Mucosa of gallbladder (tissue), 1 donor: ENCODE data around the gene KCNJ4. TPM values are rescaled to one million over a fixed set of nuclear protein-coding genes. Genes with fewer than 3 reads are reported as not detected.
"Not testable (repeated sequence)": the region's sequence is repeated elsewhere in the genome, so short reads cannot be mapped to it uniquely, and the experiment has no call there.

Experiments
- DNase-seq: peaks from one replicate; pipeline ENCODE4 v3.0.0-alpha.2; 2020; ENCODE audit warnings: low spot score
- total RNA-seq: library from RNA; stranded (reverse); gene quantifications from one replicate; pipeline ENCODE4 v1.2.1, GENCODE V29; 2021
- donor health status: DM: no; HTN: no; CAD: no.

The KCNJ4 gene
- total RNA-seq, 1 donor from 2014 or later = not detected

GRCh38 chr22:38386918-38387317, 68.1 kb downstream of the KCNJ4 start:
- DNase-seq = not testable (repeated sequence)

- no peak for DNase-seq
These were observed 71.6 kb downstream of the KCNJ4 start for GRCh38 chr22:38383417-38383816.

GRCh38 chr22:38381371-38381770, 73.6 kb downstream of the KCNJ4 start:
- not testable (repeated sequence) for DNase-seq

Other genes starting within 250 kb of the KCNJ4 start
- gene TMEM184B, start 182.2 kb downstream of the KCNJ4 start, total RNA-seq = 108 TPM
- 131 TPM for gene CSNK1E, start 137.8 kb downstream of the KCNJ4 start, total RNA-seq
- 22.8 TPM for gene KDELR3, start 12.9 kb upstream of the KCNJ4 start, total RNA-seq
- gene DDX17, start 51.1 kb upstream of the KCNJ4 start, total RNA-seq = 535 TPM
- 0.40 TPM for gene DMC1, start 115.0 kb upstream of the KCNJ4 start, total RNA-seq
- gene FAM227A, start 201.2 kb upstream of the KCNJ4 start, total RNA-seq = 5.1 TPM
- gene CBY1, start 201.4 kb upstream of the KCNJ4 start, total RNA-seq = 43.2 TPM
- gene TOMM22, start 226.8 kb upstream of the KCNJ4 start, total RNA-seq = 52.7 TPM
- 75.4 TPM for gene JOSD1, start 245.7 kb upstream of the KCNJ4 start, total RNA-seq